Measurements from ENCODE around the gene SLC27A4.

The SLC27A4 gene

DNA sequence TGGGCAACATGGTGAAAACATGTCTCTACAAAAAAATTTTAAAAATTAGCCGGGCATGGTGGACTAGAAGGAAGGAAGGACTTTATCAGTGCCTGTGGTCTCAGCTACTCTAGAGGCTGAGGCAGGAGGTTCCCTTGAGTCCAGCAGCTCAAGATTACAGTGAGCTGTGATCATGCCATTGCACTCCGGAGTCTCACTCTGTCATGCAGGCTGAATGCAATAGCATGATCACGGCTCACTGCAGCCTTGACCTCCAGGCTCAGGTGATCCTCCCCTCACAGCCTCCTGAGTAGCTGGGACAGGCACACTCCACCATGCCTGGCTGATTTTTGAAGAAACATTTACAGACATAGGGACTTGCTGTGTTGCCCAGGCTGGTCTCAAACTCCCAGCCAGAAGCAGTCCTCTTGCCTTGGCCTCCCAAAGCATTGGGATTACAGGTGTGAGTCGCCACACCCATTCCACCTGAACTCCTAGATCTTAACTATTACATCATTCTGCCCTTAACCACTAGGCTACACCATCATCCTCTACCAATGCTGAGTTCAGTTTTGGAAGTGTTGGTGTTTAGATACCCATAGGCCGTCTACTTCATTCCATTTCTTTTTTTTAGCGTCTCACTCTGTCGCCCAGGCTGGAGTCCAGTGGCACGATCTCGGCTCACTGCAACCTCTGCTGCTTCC lies 28.8 kb downstream of the SLC27A4 start:
- no peak for DNase-seq

DNA sequence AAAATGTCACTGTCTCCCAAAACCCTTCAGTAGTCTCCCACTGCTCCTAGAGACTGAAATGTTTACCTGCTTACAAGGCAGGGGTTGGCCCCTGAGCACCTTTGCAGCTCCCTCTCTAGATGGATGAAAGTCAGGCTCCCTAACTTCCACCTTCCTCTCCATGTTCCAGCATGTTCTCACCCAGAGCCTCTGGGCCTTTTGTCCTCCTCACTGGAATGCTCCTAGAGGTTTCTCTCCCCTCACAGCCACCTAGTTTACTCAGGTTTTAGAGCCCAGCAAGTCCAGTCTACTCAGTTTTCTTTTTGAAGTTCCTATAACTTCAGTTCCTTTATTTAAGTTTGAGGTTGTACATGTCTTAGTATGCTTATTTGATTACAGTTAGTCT lies 30.0 kb downstream of the SLC27A4 start:
- DNase-seq = no peak

DNA sequence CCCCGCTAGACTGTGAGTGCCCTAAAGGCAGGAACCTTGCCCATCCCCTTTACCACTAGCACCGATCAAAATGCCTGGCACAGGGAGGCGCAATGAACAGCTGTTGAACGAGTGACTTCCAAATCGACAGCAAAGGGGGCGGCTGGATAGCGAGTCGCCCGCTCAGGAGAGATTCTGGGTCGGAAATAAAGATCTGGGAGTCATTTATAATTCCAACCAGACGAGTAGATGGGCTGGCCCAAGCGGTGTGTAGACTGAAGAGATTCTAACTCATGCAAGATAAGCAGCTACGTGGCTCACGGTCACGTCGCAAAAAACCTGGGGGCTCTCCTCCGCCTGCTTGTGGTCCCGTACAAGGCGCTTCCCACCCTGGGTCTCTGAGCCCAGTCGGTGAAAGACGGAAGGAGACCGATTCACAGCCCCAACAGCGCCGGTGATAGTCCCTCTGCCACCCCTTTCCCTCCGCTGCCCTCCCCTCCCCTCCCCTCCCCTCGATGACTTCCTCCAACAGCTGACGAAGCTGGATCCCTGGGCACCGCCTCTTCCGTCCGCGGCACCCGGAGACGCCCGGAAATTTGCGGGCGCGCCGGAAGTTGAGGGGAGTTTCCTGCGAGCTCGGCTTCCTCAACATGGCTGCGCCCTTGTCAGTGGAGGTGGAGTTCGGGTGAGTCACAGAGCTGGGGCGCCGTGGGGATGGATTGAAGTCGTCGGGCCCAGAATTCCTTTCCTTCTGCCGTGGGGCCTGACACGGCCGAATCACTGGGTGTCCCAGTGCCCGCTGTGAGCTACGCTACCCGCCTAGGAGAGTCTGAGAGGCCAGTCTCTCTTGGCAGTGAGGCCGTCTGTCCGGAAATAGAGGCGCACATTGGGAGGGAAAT lies 30.7 kb downstream of the SLC27A4 start, which contains the start of gene URM1:
Gene URM1, plus strand, starts transcription at position 623 of the 878 bp plus-strand sequence. Its CDS starts 7 bp downstream, at position 630.
- DNase-seq = peak; percentile 88

DNA sequence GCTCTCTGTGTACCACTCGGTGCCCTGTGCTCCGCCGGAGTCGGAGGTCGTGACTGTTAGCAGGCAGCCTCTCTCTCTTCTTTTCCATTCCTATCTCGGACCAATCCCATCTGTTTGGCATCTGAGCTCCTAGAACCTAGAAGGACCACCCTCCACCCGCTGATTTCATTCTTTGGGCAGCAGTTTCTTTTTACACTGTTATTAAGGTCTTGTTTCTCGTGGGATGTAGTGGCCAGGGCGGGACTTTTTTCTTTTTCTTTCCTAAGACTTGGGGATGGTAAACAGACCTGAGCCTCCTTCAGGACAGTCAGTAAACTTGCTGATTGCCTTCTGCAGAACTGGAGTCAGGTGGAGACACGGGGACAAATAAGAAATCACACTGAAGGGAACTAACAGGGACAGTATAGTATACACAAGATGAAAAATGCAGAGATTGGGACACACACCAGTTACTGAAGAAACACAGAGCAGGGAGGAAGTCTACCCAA lies 31.3 kb downstream of the SLC27A4 start:
- no peak for DNase-seq

DNA sequence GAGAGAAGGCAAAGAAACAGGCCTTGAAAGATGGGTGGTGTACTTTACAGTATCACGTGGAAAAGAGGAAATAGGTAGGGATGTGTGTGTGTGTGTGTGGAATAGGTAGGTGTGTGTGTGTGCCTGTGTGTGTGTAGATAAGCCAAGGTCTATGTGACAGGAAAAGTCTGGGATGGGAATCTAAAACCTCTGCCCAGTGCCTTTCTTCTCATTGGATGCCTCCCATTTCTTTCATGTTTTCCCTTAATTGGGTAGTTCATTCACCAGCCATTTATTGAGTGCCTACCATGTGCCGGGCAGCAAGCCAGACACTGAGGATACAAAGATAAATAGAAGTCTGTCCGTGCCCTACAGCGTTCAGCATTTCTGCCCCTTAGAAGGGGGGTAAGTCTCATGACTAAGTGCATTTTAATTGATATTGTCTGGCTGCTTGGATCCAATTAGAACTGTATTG lies 31.9 kb downstream of the SLC27A4 start:
- no peak for DNase-seq

DNA sequence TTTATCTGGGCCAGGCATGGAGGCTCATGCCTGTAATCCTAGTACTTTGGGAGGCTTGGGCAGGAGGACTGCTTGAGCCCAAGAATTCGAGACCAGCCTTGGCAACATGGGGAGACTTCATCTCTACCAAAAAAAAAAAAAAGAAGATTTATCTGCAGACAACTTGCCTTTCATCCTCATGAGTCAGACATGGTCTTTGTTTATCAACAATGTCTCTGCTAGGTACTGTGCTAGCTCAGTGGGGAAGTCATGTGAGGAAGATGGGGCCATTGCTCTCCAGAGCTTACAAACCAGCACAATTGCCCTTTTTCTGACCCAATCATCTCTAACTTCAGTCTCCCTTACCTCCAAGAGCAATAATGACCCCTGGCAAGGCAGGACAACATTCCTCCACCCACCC lies 32.5 kb downstream of the SLC27A4 start:
- no peak for DNase-seq

DNA sequence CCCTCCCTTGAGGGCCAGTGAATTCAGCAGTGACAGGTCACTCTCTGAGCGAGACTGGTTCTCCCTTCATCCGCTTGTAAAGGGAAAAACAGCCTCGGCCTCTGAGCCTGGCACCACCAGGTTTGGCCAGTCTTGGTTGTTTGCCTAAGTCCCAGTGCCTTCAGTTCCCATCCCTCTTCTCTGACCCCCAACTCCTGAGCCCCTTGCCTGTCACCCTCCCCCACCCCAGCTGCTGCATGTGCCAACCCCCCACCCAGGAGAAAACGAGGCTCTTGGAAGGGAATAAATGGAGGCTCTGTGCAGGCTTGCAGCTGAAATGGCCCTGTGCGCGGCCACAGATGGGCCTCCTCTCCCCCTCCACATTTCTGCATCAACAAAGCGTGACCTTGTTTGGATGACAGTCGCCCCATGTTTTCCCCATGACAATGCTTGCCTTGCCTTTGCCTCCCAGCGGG lies 33.9 kb downstream of the SLC27A4 start:
- DNase-seq = no peak

DNA sequence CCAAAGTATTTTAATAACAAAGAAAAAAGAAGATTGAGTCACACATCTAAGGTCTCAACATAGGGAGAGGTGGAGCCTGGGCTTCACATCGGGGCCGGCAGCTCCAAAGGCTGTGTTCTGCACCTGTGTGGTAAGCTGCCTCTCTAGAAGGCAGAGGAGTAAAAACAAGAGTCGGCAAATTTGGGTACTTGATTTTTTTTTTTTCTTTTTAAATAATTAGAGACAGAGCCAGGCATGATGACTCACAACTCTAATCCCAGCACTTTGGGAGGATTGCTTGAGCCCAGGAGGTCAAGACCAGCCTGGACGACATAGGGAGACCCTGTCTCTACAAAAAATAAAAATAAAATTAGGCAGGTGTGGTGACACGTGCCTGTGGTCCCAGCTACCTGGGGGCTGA lies 35.5 kb downstream of the SLC27A4 start:
- DNase-seq = no peak

DNA sequence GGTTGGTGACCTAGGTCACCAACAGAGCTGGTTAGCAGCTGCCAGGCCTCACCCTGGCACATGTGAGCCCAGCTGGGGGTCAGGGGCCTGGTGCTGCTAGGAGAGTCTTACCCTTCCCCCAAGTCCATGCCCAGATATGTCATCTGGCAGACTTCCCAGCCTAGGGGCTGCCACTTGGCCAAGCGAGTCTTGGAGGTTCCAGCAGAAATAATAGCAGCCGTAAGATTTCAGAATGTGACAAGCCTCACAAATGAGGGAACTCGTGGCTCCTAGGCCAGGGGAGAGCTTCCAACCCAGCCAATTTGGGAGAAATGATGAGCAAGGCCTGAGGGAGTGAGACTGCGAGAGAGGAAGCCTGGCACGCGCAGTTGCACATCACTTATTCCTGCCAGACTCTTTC lies 41.9 kb downstream of the SLC27A4 start:
- no peak for DNase-seq

DNA sequence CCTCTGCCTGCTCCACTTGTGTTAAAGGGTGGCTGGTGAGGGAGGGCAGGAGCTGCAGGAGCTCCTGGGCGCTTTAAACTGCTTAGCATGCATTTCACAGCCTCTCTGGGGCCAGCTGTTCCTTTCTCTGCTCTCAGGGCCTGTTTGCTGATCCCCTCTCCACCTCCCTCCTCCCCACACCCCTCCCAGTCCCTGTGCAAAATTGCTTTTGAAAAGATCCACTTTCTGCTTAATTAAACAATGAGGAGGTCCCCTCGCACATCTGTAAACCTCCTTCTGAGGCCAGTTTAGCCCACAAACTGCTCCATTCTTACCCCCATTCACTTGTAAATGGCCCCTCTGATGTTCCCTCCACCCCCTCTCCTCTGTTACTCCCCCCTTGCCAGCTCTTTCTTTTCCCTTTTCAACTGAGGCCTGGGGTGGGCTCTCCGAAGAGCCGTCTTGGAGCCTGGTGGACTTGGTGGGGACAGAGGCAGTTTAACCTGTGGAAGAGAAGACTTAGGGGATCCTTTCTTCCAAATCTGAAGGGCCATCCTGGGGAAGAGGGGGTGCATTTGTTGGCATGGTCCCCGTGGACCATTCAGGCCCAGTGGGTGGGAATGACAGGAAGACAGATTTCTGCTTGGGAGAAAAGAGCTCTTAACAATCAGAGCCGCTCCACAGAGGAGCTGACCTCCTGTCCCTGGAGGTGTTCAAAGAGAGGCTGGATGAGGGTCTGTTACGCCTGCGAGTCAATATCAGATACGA lies 42.9 kb downstream of the SLC27A4 start:
- DNase-seq = no peak

DNA sequence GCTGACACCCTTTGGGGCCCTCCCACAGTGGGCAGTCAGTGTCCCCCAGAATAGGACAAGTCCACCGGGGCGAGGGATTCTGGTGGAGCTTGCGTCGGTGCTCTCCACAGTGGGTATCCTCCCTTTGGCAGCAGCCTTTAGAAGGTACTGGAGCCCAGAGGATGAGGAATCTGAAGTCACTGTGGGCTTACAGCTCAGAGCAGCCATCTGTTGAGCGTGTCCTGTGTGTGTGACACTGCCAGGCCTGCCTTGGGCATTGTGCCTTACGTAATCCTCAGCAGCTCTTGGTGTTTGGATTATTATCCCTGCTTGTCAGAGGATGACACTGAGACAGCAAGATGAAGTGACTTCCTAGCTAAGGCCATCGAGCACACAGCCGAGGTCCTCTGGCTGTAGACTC lies 43.5 kb downstream of the SLC27A4 start:
- no peak for DNase-seq

DNA sequence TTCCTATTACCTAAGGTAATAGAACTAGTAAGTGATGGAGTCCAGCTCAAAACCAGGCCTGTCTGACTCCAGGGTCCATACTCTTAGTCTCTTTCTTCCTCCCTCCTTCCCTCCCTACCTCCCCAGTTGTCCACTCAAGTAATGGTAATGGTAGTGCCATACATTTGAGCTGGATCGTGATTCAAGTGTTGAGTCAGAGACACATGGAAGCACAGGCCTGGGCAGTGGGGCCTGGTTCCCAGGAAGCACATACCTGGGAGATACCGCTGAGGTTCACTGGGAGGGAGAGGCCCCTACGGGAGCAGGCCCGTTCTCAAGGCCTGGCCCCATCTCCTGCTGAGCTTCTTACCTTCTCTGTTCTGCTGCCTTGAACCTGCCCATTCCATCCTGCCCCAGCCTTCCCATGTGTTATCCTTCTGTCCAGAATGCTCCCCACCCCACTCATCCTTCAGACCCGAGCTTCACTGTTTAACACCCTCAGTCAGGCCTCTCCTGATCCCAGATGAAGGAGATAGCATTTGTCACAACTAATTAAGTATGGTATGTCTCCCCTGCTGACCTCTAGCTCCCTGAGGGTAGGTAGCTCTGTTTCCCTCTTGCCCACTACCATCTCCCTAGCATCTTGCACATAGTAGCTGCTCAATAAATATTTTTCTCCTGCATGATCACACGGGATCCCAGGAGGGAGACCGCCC lies 44.6 kb downstream of the SLC27A4 start:
- no peak for DNase-seq

DNA sequence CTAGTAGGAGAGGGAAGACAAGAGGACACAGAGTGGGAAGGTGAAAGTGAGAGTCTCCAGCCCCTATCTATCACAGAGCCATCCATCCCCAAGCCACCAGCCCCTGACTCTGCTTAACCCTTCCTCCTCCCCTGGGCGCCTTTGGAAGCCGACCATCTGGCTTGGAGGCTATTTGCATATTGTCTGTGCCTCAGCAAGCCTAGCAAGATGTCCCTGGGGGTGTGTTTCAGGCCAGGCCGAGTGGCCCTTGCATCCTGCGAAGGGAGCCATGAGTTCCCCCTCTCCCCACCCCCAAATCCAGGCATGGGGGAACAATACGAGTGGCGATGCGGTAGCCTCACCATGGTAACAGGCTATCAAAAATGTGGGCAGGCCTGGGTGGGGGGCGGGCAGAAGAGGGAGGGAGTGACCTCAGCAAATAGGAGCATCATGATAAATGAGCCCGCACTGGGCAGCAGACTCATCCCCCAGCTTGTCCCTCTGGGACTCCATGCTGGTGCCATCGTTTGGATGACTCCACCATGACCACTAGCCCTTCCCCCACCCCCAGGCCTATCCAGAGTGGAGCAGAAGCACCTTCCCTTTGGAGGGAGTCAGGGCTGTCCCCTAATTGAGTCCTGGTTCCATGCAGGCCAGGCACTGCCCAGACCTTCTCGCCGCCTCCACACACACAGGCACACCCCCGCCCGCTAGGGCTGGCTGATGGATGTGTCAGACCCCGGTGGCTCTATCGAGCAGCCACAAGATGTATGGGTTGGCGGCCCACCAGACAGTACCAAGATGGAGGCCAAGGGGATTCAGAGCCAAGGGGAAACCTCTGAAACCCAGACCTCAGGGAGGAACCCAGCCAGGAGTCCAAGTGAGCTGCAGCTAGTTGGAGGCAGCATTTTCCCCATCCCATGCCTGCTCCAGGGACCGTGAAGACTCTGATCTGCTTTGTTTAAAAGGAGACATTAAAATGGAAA lies 45.5 kb downstream of the SLC27A4 start:
- no peak for DNase-seq

DNA sequence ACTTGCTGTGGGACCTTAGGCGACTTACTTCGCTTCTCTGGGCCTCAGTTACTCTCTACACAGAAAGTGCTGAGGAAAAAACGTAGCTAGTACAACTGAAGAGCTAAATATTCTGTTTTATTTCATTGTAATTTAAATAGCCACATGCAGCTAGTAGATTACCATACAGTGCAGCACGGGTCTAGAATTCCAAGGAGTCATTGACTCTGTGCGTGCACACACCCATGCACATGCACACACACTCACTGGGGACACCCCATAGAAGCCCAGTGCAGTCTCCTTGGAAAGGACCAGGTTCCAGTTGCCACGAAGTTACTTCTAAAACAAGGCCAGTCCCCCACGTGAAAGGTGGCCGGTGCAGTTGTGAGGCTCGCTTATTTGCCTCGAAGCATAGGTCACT lies 47.8 kb downstream of the SLC27A4 start:
- no peak for DNase-seq

DNA sequence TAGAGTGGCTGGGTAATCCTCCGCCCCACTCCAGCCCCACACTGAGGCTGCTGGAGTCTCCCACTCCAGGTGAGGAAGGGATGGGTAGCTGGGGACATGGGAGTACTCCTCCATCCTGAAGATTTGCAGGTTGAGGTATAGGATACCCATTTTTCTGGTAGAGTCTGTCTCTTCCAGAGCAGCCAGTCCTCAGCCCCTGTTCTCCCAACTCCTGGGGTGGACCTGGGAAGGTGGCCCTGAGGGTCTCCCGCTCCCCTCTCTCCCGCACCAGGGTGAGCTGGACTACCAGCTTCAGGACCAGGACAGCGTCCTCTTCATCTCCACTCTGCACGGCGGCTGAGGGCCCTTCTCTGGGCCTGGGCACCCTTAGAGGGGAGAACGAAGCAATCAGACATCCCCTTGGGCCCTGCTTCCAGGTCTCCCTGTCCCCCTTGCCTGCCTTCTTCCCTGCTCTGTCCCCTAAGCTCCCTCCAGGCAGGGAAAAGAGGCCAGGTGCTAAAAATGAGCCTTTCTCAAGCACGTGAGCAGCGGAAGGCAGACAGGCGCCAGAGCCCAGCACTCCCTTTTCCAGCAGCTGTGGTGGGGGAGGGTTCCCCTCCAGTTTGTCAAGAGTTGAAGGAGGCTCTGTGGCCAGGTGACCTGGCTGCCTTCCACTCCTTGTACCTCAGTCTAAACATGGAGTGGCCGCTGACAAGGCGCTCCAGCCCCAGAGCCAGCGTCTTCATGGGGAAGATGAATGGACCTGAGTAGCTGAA lies 49.2 kb downstream of the SLC27A4 start:
- DNase-seq = no peak

DNA sequence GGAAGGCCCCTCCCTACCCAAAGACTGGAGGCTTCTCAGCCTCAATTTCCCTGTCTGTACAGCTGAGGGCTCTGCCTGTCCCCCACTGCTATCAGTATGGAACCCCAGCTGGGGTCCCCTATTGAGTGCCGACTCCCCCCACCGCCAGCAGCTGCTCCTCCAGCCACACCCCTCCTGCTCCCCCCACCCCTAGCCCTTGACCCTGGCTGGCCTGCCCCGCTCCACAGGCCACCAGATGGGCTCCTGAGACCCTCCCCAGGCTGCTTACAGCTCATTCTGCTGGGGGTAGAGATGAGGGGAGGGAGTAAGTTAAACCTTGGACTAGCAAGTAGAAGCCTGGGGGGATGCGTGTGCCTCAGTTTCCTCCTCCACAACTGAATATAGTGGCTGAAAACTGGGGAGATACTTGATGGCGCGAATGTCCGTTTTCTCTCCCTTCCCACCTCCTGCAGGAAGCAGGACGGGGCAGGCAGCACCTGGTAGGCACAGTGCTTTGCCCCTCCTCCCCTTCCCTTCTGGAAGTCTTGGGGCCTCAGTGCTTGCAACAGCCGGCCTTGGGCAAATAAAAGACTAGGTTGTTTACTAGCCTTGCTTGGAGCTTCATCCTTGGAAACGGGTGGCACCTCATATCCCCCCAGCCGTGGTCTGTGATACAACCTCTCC lies 50.0 kb downstream of the SLC27A4 start:
- DNase-seq = no peak

DNA sequence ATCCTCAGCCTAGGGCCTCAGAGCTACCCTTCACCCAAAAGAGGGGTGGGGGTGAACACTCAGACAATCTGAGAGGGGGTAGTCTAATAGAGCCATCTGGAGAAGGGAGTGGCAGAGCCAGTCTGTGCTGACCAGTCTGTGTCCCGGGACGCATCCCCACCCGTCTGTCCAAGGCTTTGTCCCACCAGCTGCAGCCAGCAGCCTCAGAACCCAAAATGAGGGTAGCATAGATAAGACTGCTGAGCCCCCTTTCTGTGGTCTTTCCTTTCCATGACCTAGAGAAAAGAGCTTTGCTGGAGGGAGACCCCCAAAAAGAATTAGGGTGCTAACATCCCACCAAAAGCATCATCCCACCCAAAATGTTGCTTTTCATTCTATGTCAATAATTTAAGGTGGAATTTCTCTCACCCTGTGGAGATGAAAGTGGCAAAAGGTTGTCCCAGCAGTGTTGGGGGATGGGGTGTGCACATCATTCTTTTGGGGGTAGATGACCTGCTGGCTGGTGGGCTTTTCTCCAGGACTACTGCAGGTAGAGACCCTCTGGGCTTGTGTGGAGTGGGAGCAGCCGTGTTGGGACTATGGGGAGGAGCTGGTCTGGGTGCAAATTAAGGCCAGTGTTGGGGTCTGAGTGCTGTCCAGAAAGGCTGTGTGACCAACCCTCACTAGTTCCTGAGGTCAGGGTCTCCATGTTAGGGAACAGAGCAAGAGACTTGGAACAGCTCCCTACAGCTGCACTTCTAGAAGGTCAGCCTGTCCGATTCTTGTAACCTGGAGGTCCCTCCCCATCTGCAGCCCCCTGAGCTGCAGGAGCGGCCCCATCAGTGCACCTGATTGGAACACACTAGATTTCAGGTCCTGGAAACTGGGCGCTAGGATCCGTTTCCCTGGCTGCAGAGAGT lies 50.7 kb downstream of the SLC27A4 start:
- no peak for DNase-seq

DNA sequence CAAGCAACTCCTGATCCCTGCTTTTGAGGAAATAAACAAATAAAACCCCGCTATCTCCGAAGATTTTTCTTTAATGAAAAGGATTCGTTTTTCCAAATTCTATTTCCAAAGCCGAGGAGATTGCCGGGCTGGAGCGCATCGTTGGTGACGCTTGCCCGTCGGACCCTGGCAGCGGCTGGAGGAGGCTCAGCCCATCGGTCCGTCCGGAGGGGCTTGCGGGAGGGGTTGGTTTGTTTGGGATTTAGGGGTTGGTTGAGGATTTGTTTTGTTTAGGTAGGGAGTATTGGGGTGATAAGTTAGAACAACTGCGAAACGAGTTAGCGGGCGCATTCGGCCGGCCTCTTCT lies 51.6 kb downstream of the SLC27A4 start:
- no peak for DNase-seq

All from NCI-H748 treated with DMSO at 0.1 percent for 48 hours (cell line).